GM21528 (cell line): ENCODE results near the gene SCN10A.

ENCODE experiments used
- ATAC-seq: cut with Tn5 transposase; IDR thresholded peaks from one replicate; pipeline ENCODE4 v1.9.1; 2021; ENCODE audit warnings: mild to moderate bottlenecking, moderate library complexity; ENCODE audit not compliant: unreplicated experiment, low FRiP score

SCN10A gene

DNA sequence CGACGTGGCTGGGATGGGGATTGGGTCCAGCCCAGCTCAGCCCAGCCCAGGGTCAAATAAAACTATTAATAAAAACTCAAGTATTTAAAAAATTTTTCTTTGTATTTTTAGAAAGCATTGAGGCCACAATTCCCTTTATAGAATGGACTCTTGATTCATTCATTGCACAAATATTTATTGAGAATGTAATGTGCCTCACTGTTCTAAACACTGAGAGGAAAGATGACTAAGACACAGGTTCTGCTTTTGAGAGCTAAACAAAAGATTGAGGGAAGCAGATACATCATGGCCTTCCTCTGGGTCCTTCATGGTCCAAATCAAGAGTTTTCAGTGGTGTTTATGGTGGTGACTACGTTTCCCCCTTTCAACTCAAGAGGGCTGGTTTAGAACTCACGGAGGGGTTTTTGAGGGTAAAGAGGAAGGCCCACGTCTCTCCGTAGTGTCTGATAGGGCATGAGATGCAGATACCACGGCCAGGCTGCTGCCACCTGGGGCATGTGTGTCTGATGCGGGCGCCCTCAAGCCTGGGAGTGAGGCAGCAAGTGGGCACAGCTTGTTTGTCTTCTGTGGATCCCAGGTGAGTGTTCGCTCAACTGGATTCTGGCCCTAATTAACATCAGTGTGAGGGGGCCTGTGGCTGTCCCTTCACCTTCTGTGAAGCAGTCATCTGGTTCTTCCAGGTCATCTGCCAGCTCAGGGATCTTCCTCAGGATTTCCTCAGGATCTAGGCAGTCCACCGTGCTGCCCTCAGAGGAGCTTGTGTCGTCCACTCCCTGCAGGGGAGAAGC, 93.0 kb downstream of the SCN10A start:
- ATAC-seq: no peak

DNA sequence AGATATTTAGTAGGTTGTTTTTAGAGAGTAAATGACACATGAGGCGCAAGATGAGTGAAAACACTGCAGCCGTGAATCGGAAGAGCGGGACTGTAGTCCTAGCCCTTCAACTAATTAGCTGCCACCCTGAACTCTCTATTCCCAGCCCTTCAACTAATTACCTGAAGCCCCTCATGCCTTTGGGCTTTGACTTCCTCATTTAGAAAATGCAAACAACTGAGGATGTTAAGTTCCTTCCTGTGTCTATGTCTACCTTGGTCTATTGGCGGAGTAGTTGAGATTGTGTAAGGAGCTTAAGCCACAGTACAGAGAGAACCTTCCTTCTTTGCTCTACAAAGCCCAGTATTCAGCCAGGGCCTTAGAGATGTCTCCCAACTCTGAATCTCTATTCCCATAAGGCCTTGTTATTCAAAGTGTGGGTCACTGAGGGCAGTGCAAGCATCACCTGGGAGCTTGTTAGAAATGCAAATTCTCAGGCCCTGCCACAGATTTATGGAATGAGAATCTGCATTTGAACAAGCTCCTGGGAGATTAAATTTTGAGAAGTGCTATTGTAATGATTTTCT, 94.7 kb downstream of the SCN10A start:
- no peak for ATAC-seq

DNA sequence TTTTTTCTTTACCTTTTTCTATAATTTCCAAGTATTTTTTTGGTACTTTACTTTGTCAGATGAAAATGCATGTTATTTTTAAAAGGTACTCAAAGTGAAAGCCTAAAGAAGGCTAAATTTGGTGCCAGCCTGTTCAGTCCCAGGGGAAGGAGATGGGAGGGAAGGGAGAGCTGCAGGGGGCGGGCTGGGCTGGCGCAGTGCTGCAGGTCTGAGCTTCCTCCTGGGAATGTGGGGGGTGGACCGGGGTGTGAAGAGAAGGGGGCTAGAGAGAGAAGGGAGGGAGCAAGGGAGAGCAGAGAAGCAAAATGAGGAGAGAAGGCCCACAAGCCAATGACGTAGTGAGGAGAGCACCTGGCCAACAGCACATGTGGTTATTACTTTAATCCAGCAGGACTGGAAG, 95.6 kb downstream of the SCN10A start:
- no peak for ATAC-seq

DNA sequence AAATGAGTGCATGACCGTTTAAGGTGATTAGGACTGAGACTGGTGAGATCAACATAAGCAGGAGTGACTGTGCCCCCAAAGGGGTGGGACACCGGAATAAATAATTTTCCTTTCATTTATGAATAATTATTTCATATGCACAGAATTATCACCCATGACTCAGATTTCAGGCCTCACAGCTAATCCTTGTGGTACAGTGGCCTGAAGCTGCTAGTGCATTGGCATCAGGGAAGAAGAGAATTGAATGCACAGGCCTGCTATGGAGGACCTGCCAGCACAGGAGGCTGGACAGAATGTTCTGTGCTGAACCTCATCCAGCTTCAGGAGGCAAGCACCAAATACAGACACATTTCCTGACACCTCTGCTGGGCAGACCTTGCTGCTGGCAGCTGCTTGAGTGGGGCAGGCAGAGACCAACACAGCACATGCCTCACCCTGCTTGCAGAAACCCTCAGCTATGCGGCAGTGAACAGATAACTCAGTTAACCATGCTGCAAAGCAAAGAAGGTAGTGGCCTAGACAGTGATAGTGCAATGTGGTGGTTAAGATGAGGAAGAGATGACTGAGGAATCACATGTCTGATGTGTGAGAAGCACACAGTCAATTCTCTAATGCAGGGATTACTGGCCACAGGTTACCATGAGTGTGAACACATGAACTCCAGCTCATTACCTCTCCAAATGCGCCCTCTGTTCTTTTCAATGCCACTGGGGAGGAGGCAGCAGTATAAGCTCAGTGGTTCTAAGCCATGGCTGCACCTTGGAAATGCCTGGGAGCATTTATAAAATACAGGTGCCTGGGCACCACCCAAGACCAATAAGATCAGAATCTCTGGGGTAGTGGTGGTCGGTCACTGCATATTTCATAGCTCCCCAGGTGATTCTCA, 98.4 kb downstream of the SCN10A start:
- no peak for ATAC-seq

DNA sequence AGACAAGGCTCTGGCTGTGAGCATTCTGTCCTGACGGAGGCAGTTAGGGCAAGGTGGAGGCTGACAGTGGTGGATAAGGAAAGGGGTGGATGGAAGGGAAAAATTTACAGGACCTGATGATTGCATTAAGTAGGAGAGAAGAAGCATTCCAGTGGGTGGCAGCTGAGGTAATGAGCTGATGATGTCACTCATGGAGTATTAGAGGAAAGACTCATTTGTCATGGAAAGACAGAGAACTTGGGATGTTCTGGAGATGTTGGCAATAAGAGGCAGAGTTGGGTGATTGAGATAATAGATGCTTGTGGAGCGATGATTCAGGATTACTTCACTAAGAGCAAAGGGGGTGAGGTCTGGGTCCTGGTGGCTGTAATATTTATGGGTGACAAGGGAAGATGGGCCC, 102.9 kb downstream of the SCN10A start:
- ATAC-seq: no peak

DNA sequence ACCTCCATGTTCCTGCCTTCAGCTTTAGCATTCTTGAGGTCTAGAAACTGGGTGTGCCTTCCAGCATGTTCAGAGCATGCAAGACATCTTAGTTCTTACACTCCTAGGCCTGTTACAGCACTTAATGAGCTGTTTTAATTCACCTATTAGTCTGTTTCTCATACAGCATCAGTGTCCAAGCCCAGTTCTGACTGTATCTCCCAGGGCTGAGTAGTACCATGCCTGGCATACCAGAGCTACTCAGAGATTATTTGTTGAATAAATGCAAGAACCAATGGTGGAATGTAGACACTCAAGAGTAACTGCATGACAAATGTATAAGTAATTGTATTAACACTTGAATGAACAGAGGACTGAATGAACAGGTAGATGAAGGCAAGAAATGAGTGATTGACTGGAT, 104.7 kb downstream of the SCN10A start:
- ATAC-seq: no peak

DNA sequence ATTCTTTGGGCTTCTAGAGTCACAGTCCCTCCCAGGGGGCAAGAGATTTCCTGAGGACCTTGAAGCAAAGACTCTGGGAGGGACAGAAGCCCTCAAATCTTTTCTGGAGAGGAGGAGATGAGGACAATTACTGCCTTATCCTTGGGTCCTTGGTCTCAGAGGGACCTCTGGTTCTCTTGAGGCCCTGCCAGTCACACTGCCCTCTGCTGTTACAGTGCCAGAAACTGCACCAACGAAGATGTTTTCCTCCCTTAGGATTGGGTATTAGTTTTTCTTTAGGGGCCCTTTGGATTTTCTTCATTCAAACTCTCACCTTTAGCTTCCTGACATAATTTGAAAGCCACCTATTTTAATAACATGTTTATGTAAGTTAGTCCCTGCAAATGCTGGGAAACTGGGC, 108.3 kb downstream of the SCN10A start:
- ATAC-seq: no peak

DNA sequence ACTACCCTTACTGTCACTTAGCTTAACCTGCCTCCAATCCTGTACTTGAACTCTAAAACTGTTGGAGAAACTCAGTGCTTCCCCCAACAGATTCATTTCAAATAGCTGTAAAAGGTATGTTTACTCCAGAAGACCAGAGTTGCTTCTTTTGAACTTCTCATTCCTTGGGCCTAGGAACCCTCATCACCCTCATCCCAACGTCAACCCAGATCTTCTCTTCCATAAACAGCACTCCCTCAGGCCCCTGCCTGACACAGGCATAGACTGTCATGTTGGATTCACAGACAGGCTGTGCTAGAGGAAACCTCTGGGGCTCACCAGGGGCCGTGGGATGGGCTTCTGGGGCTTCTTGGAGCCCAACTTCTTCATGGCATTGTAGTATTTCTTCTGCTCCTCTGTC, 109.1 kb downstream of the SCN10A start:
- ATAC-seq: no peak

DNA sequence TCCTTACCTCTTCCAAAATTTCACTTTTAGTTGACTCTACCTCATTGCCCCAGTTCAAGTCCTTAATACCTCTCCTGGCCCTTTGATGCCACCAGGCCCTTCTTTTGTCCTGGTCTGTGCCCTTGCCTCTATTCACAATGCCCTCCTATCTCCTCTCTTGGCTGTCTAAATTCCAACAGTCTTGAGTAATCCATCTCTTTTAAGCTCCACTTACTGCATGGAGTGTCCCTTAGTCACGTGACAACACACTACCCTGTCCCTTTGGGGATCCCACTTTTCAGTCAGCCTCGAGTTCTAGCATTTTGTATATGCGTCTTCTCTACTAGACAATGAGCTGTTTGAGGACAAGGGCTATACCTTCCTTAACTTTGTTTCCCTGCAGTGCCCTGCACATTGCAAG, 113.8 kb downstream of the SCN10A start:
- no peak for ATAC-seq

DNA sequence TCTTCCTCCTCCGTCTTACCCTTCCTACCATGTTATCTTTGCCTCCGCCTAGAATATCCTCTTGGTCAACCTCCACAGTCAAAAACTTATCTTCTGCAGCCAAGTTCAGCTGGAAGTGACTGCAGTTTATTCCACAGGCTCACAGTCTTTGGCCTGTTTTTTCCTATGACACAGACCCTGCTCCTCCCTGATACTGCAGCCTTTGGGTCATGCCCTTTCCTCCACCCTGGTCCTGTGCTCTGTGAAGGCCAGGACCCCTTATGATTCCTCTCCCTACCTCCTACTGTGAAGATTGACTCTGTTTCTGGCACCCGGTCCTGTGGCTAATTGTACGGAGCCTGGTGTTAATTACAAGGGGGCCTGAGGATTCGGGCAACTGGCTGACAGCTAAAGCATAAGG, 117.3 kb downstream of the SCN10A start:
- ATAC-seq: no peak

DNA sequence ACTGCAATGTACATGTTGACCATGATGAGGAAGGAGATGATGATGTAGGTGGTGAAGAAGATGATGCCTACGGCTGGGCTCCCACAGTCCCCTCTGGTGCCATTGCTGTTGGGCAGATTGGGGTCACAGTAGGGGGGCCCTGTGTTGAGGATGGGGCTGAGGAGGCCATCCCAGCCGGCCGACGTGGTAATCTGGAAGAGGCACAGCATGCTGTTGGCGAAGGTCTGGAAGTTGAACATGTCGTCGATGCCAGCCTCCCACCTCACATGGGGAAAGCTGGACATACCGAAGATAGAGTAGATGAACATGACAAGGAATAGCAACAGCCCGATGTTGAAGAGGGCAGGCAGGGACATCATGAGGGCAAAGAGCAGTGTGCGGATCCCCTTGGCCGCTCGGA, 118.0 kb downstream of the SCN10A start:
- no peak for ATAC-seq

DNA sequence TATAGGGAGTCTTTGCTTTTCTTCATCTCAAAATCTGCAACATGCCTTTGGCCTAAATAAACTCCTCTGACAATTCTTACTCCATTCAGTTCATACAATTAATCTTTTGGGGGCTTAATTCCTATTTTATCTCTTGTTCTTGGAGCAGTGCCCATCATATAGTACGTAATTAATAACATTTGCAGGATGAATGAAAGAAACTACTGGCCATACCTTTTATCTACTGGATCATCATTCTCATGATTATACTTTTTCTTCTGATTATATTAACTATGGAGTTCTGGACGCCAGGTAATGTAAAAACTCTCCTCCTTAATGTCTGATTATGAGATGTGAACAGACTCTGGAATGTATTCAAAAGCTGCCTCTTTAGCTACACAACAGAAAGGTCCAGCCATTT, 120.0 kb downstream of the SCN10A start:
- no peak for ATAC-seq

DNA sequence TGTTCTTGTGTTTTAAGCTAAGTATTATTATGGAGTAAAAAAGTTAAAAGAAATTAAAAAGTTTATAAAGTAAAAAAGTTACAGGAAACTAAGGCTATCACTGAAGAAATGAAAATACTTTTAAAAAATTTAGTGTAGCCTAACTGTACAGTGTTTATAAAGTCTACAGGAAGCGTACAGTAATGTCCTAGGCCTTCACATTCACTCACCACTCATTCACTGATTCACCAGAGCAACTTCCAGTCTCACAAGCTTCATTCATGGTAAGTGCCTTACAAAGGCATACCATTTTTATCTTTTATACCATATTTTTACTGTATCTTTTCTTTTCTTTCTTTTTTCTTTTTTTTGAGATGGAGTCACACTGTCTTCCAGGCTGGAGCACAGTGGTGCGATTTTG, 125.8 kb downstream of the SCN10A start:
- ATAC-seq: no peak

DNA sequence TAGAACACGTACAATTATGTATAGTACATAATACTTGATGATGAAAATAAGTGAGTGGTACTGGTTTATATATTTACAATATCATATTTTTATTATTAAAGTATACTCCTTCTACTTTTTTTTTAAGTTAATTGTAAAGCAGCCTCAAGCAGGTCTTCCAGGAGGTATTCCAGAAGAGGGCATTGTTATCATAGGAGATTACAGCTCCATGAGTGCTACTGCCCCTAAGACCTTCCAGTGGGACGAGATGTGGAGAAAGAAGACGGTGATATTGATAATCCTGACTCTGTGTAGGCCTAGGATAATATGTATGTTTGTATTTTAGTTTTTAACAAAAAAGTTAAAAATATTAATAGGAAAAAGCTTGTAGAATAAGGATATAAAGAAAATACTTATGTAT, 126.2 kb downstream of the SCN10A start:
- ATAC-seq: no peak

DNA sequence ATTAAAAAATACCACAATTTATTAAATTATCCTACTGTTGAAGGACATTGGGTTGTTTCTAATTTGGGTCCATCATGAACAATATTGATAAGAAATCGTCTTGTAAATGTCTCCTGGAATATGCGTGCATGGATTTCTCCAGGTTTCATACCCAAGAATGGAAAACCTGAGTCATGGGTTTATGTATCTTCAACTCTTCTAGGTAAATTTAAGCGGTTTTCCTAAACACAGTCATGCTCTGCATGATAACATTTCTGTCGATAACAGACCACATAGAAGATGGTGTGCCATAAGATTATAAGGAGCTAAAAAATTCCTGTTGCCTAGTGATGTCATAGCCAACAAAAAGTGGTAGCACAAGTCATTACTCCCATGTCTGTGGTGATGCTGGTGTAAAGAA, 126.7 kb downstream of the SCN10A start:
- no peak for ATAC-seq

DNA sequence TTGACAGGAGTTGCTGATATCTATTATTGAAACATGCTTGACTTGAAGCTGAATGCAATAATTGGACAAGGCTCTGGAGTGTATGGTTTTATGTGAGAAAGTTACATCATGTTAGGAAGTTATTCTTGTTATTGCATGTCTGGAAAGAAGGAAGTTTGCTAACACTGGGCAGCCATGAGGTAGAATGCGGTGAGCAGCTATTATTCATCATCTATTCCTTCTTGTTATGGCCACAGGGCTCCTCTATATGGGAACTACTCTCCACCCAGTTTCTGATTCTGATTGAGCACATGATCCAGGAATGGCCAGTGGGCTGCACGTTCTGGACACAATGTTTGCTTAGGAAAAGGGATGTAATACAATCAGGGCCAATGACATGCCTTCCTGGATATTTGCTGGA, 128.7 kb downstream of the SCN10A start:
- ATAC-seq: no peak

DNA sequence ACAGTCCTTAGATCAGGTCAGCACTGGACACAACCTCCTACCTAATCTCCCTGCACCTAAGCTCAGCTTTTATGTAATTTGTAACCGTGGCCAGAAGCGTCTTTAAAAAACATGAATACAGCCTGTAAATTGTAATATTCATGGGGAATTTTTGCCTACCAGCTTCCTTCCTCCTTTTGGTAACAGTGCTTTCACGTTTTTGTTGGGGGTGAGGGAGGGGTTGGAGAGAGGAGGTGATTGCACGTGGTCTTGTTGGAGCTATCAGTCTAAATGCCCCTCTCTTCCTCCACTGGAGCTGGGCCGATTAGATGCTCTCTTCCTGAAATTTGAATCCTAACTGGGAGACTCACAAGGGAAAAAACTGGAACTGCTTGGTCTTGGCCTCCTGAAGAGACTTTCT, 131.5 kb downstream of the SCN10A start:
- ATAC-seq: no peak

DNA sequence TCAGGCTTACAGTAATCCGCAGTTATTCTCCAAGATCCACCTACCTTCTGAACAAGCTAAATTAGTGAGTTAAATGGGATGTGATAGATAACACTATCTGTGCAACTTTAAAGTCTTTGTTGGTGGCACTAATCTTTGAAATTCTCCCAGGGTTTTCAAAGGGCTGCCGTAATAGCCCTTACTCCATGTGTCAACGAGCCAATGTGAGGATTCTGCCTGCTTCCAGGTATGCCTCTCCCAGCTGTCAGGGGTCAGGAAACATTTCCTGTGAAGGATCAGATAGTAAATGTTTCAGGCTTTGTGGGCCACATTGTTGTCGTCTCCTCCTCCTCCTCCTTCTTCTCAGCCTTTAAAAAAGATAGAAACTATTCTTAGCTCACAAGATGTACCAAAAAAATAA, 146.3 kb downstream of the SCN10A start:
- ATAC-seq: no peak

DNA sequence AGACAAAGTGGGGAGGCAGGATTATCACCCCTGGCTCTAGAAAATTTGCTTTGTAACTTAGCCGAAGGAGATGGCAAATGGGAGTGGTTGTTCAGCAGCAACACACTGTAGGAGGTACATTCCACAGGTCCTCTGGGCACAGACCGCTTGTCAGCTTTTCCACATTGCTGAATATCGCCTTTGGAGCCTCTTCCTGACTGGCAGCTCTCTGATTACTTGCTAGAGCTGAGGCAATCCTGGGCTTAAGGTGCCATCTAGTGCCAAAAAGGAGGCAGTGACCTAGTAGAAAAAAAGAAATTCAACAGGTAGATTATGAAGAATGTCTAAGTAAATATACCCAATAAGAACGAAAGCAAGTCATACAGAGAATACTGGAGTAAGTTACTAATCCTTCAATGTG, 153.5 kb downstream of the SCN10A start:
- no peak for ATAC-seq

DNA sequence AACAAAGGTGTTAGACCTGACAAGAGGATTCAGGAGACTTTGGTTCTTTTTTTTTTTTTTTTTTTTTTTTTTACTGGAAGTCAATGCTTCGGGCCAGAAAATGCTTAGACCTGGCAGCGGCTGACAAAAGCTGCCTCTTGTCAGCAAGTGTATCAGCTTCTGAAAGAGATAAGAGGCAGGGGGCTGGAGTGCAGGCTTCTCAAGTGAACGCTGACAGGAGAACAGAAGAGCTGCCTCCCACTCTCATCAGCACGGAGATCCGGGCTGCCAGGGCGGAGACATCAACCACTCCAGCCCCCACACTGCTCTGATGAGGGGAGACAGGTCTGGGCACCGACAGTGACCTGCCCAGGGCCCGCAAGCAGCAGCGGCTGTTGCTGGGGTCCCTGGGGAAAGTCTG, 157.2 kb downstream of the SCN10A start:
- no peak for ATAC-seq

DNA sequence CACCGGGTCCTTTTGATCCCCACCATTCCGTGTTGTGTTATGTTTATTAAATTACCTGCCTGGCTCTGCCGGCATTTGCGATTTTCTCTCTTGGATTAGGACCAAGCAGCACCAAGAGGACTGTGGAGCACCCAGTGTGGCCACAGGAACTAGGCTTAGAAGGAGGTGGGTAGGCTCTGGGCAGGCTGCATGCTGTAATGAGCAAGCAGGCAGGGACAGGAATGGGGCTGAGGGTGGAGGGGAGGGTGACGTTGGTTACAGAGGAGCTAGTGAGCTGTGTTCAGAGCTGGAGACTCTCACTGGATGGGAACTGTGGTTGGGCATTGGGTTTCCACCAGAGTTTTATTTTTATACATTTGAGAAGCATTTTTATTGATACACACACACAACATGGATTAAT, 158.6 kb downstream of the SCN10A start:
- ATAC-seq: no peak
